HG02759 (cell line): ENCODE measurements around the gene AGAP1.

Source experiments
- ATAC-seq: cut with Tn5 transposase; IDR thresholded peaks from one replicate; pipeline ENCODE4 v1.9.1; 2021; ENCODE audit warnings: mild to moderate bottlenecking, moderate library complexity; ENCODE audit not compliant: unreplicated experiment

AGAP1 gene

DNA sequence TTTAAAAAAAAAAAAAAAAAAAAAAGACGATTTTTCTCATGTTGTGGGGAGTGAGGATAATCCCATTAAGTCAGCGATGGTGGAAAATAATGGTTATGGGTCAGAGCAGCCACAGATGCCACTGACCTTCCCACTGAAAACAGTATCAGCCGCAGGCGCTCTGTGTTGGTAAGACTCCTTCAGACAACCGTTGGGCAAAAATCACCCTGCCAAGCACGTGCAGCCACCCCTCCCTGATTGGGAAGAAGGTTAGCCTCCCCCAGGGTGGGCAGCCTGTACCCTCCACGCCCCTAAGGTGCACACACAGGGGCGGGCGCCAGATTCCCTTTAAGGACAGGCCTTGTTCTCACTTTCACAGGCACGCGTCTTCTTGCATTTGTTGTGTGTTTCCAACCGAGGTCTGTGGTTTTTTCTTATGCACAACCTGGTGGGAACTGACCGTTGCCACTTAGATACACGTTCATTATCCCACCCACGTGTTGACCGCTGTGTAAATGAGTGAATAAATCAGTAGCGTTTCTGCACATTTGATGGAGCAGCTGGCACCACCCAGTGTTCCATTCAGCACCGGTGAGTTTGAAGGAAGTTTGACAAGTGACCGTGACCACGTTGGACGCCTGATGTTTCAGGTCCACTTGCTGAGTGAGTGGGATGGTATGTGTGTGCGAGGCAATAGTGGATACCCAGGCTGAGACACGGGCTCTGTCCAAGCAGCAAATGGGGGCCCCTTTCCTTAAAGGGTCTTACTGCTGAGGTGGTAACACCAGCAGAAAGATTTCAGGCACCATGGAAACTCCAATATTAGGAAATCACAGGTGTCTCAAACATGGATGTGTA lies 476.6 kb downstream of the AGAP1 start:
- ATAC-seq, result no peak

DNA sequence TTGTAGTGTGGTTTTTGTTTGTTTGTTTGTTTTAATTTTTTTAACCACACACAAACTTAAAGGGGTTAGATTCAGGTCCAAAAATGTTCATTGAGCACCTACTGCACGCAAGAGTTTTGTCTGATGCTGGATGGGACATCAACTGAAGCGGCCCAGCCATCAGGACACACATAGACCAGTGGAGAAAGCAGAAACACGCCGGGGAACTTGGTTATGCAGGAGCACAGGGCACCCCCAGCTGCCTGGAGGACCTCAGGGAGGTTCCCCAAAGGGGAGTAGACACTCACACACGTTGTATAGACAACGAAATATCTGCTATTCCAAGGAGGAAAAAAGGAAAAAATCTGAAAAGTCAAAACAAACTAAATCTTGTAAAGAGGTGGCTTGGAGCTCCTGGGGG lies 482.7 kb downstream of the AGAP1 start:
- ATAC-seq, result no peak

DNA sequence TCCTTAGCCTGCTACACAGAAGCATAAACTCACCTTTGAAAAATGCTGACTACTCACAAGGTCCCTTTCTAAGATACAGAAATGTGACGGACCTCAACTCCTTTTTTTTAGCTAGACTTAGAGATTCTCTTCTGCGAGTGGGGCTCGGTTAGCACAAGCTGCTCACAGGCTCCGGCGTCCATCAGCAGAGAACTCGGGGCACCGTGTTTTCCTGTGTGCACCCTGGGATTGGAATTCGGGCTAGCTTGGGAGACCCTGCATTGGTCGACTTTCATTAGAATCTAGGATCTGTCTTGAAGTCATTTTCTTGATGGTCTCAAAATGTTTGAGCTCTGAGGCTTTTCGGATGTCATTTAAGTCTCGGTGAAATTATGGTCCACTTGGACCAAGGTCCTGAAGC lies 483.1 kb downstream of the AGAP1 start:
- no peak for ATAC-seq

DNA sequence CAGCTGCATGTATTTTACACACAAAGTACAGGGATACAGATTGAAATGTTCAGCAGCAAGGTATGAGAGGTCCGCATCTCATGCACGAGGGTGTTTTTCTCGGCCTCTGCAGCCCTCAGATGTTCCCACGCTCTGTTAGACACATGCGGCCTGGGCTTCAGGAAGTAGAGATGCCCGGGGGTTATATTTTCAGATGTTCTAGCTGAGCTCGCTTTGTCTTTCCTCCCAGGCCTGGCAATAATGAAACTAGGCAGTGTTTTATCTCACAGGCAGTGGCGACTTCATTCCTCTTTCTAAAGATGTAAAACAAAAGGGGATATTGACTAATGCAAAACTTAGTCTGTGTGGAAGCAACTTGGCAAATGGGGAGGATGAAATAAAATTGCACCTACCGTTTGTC lies 483.6 kb downstream of the AGAP1 start:
- no peak for ATAC-seq

GRCh38 chr2:235978022-235978421 lies 484.2 kb downstream of the AGAP1 start:
- ATAC-seq, result no peak

DNA sequence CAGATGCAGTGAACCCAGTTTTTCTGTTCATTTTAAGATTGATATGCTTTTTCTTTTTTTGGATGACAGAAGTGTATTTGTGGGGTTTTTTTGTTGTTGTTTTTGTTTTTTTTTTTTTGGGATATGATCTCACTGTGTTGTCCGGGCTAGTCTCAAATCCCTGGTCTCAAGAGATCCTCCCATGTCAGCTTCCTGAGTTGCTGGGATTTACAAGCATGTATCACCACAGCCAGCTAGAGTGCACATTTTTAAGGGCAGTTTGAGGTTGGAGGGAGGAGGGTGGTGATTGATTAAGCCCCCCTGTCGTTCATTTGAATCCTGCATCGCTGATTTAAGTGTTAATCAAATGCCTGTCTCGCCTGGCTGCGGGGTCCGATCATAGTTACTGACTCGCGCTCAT lies 485.2 kb downstream of the AGAP1 start:
- no peak for ATAC-seq

- no peak for ATAC-seq
These were observed 486.1 kb downstream of the AGAP1 start for GRCh38 chr2:235979753-235980435.

- no peak for ATAC-seq
These were observed 487.8 kb downstream of the AGAP1 start for GRCh38 chr2:235981631-235982030.

- ATAC-seq, result no peak
These were observed 489.2 kb downstream of the AGAP1 start for GRCh38 chr2:235983016-235983415.

DNA sequence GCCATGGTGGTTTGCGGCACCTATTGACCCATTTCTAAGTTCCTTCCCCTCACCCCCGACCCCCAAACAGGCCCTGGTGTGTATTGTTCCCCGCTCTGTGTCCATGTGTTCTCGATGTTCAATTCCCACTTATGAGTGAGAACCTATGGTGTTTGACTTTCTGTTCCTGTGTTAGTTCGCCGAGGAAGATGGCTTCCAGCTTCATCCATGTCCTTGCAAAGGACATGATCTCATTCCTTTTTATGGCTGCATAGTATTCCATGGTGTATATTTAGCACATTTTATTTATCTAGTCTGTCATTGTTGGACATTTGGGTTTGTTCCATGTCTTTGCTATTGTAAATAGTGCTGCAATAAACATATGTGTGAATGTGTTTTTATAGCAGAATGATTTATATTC lies 490.7 kb downstream of the AGAP1 start:
- no peak for ATAC-seq

GRCh38 chr2:235986361-235986760 lies 492.5 kb downstream of the AGAP1 start:
- no peak for ATAC-seq

DNA sequence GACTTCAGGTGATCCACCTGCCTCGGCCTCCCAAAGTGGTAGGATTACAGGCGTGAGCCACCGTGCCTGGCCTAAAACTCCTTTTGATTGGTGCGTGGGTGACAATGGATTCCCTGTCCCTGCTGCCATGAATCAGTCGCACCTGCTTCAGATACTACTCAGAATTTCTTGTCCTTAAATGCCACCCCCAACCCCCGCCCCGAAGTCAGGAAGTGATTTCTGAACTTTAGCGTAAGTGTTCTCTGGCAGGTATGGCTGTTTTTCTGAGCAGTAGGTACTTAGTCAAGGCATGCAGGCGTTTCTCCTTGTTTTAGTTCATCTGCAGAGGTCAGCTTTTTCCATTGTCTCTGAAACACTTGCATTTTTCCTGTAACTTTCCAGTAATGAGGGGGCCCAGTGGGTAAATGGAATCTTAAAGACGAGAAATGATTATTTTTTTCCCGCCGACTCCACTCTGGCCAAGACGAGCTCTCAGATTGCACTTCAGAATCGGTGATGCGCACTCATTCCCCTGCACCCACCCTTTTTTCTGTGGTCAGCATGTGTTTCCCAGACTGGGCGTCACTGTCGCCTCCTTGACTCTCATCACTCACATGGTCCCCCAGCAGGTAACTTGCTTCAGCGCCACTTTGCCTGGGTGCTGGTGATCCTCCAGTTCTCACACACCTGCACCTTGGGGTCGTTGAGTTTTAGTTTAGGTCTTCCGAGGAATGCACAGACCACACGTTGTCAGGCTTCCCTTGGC lies 494.6 kb downstream of the AGAP1 start:
- ATAC-seq, result no peak

GRCh38 chr2:235989591-235989990 lies 495.7 kb downstream of the AGAP1 start:
- ATAC-seq, result no peak

DNA sequence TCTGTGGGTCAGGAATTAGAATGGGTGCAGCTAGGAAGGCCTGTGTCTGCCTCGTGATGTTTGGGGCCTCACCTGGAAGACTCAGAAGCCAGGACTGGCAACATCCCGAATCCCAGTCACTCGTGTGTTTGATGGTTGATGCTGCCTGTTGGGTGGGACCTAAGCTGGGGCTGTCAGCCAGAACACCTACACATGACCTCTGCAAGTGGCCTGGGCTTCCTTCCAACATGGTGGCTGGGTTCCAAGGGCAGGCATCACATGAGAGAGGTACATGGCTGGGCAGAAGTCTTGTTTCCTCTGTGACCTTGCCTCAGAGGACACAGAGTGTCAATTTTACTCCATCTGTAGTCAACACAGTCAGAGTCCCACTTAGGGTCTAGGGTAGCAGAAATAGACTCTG lies 496.5 kb downstream of the AGAP1 start:
- ATAC-seq, result no peak

DNA sequence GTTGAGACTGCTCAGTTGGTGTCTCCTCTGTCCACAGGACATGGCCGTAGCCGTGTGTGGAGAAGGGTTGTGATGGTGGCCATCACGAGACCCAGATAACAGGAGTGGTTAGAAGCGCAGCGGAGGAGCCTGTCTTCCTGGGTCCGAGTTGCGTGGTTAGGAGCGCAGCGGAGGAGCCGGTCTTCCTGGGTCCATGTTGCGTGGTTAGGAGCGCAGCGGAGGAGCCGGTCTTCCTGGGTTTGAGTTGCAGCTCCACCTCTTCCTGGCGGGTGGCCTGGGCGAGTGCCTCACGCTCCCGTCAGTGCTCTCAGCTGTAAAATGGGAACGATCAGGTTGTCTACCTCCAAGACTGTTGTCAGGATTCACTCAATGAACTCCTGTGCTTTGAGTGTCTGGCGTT lies 498.2 kb downstream of the AGAP1 start:
- no peak for ATAC-seq

DNA sequence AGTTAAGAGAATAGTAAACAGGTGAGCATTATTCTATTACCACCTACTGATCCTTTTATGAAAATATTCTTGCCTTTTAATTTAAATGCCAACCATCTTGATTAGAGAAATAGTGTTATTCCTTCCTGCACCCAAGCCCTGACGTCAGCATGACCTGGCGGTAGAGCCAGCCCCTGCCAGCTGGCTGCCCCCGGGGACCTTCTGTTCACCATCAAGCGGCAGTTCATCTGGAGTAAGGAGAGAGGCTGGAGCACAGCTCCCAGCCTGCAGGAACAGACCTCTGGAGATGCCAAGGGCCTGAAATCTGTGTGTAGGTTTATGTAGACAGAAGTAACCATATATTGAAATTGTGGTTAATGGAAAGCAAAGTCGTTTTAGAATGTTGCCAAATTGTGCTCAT lies 502.6 kb downstream of the AGAP1 start:
- ATAC-seq, result no peak

- no peak for ATAC-seq
These were observed 505.2 kb downstream of the AGAP1 start for GRCh38 chr2:235999011-235999410.

DNA sequence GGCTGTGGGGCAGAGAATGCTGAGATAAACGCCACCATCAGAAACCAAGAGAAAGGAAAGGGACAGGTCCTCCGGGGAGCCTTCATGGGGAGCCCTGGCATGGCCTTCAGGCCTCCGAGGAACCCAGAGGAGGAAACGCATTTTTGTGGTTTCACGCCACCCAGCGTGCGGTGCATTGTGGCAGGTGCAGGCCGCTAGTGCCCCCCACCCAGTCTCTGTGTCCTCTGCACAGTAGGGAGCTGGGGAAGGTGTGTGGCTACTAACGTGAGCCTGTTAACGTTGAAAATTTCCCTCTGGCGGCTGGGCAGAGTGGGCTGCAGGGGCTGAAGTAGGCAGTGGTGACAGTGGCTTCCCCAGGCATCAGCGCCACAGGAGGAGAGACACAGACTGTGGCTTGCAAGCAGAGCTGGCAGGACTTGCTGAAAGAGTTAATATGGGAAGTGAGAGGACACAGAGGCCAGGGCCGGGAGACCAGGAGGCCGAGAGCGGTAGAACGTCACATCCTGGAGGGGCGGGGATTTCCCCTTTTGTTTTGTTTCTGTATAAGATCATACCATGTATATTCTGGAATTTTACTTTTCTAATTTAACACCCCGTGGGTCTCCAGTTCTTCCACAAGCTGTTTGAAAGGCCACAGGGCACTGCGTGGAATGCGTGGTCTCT lies 507.5 kb downstream of the AGAP1 start:
- ATAC-seq, result no peak

GRCh38 chr2:236001854-236002253 lies 508.0 kb downstream of the AGAP1 start:
- ATAC-seq, result no peak

- ATAC-seq, result no peak
These were observed 514.2 kb downstream of the AGAP1 start for GRCh38 chr2:236008006-236008405.

DNA sequence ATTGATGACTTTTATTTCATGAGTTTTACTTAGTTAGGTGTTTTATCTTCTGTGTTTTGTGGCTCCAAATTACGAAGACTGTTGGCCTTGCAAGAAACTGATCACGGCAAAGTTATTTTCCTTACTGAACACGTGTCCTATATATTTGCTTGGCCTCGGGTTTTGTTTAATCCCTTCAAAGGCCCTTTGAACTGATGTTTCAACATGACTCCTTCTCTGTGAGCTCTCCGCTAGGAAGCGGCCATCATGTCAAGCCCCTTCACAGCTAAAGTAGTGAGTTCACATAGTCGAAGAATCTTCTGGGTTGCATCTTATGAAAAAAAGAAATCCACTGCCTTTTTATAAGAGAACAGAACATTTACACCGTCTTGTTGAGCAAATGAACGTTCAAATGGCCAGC lies 515.0 kb downstream of the AGAP1 start:
- no peak for ATAC-seq
